Sigmoid colon (tissue), 7 donors: Measurements from ENCODE around the gene PPP2R2B. TPM values are rescaled to one million over a fixed set of nuclear protein-coding genes. Genes with fewer than 3 reads are reported as not detected.

Experiments
- DNase-seq: peaks from one replicate; pipeline ENCODE4 v3.0.0-alpha.2; 2019
- H3K27ac ChIP-seq, 4 donors: fragments of 200-600 bp; sonication (generic); one replicate each; pipeline ENCODE4 v1.5.1; 2016 to 2019; ENCODE audit warnings: mild to moderate bottlenecking in 1 of 4
- H3K27me3 ChIP-seq, 3 donors: fragments of 200-600 bp; sonication (generic); one replicate each; pipeline ENCODE4 v1.5.1; 2019; ENCODE audit warnings: mild to moderate bottlenecking in 1 of 3
- H3K36me3 ChIP-seq, 4 donors: fragments of 200-600 bp; sonication (generic); one replicate each; pipeline ENCODE4 v1.5.1; 2016 to 2019
- H3K4me1 ChIP-seq, 4 donors: fragments of 200-600 bp; sonication (generic); one replicate each; pipeline ENCODE4 v1.5.1; 2017 to 2019
- H3K4me3 ChIP-seq, 4 donors: fragments of 200-600 bp; sonication (generic); one replicate each; pipeline ENCODE4 v1.5.1; 2017 to 2019; ENCODE audit warnings: mild to moderate bottlenecking in 2 of 4, moderate library complexity in 1 of 4
- H3K9me3 ChIP-seq, 4 donors: fragments of 200-600 bp in 3 of 4; sonication (generic) in 3 of 4; one replicate each; pipeline versions ENCODE4 v1.5.1 to v1.6.1; 2013 to 2019
- CTCF ChIP-seq, 4 experiments: fragments of 450-650 bp in 3 of 4; fragments of 200-600 bp in 1 of 4; IDR thresholded peaks; one replicate each; pipeline ENCODE4 v1.5.1; 2016 to 2019; ENCODE audit warnings: antibody characterized with exemption in 4 of 4, mild to moderate bottlenecking in 3 of 4, moderate library complexity in 2 of 4
- EP300 ChIP-seq, 4 donors: sonication (generic); formaldehyde crosslinking; IDR thresholded peaks; one replicate each; pipeline ENCODE4 v1.6.1; 2017; ENCODE audit warnings: antibody characterized with exemption in 4 of 4
- POLR2A ChIP-seq, 2 donors: fragments of 450-650 bp; IDR thresholded peaks; one replicate each; pipeline ENCODE4 v1.6.1; 2016; ENCODE audit warnings: antibody characterized with exemption in 2 of 2, mild to moderate bottlenecking in 2 of 2, moderate library complexity in 2 of 2
- POLR2AphosphoS5 ChIP-seq, 4 donors: sonication (generic); formaldehyde crosslinking; IDR thresholded peaks; one replicate each; pipeline ENCODE4 v1.6.1; 2017; ENCODE audit warnings: antibody characterized with exemption in 4 of 4
- WGBS, 2 donors: extraction: QIAGEN DNeasy Blood & Tissue Kit; methylation state at CpG; one replicate each; pipeline ENCODE4 v1.1.7; 2013; 5-methylcytosine and 5-hydroxymethylcytosine counted together
- intact Hi-C: fragments of 100-400 bp; cut with DNase I; formaldehyde crosslinking; loops from one replicate; pipeline ENCODE4 v1.15.1; 2023
- polyA plus RNA-seq, 3 donors: library from polyadenylated mRNA; stranded (reverse); fragments of 200-250 nt; gene quantifications; one replicate each; pipeline ENCODE4 v1.2.3, GENCODE V29; 2013
- total RNA-seq, 4 donors: library from RNA; depleted of rRNA; stranded (reverse); fragments of >200 nt; gene quantifications; one replicate each; pipeline ENCODE4 v1.1.0, GENCODE V29; 2016
- donor health status: healthy with polysubstance abuse.
- donor health status: Bipolar disorder and iron deficiency.
- donor health status: healthy.

PPP2R2B gene
- total and polyA plus RNA-seq, 7 donors, result 0.60 to 19.6 (median 7.4) TPM; not detected in 1

DNA sequence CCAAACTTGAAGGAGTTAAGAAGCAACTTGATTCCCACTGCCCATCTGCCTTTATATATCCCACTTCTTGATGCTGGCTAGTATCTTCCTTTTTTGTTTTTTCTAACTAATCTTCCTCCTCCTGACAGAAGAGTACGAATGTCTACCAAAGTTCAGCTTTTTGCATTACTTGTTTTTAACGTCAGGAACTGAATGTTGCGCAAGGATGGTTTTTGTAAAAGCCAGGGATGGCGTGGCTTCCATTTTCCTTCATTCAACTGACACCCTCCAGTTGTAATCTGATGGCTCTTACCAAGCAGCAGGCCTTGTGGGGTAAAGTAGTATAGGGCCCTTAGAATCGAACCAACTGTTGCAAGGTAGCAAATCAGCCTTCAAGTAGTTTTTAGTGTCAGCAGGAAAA lies 291.8 kb downstream of the PPP2R2B start:
- WGBS, 2 donors, result 85 to 87% methylated on average over 5 of the region's 5 CpGs
- no peaks in the 10 kb centered on the region for H3K9me3 ChIP-seq
- DNase-seq, result no peak
- H3K27ac ChIP-seq, result no peak overlapping the region
- no peaks in the 10 kb centered on the region for H3K4me1 ChIP-seq
- H3K27me3 ChIP-seq, result no peaks in the 10 kb centered on the region
- H3K4me3 ChIP-seq, result no peak overlapping the region
- intact Hi-C loops, result no loop called here
- no peaks in the 10 kb centered on the region for H3K36me3 ChIP-seq
- no peak for TF ChIP-seq POLR2A (IDR thresholded peaks at IDR 0.05)
- no peak for TF ChIP-seq CTCF (IDR thresholded peaks at IDR 0.05)
- TF ChIP-seq POLR2AphosphoS5 (IDR thresholded peaks at IDR 0.05), result no peak
- no peak for TF ChIP-seq EP300 (IDR thresholded peaks at IDR 0.05)

GRCh38 chr5:146584750-146585149 lies 293.8 kb downstream of the PPP2R2B start:
- TF ChIP-seq POLR2AphosphoS5 (IDR thresholded peaks at IDR 0.05) (no peak), POLR2A (IDR thresholded peaks at IDR 0.05) (no peak), EP300 (IDR thresholded peaks at IDR 0.05) (no peak)
- 81 to 86% methylated on average over 2 of the region's 2 CpGs for WGBS, 2 donors
- Histone ChIP-seq H3K4me3 (no peak overlapping the region), H3K27me3 (no peaks in the 10 kb centered on the region), H3K27ac (no peak overlapping the region), H3K36me3 (no peaks in the 10 kb centered on the region), H3K9me3 (no peaks in the 10 kb centered on the region), H3K4me1 (no peaks in the 10 kb centered on the region)
- intact Hi-C loops, result no loop called here
- no peak for DNase-seq

DNA sequence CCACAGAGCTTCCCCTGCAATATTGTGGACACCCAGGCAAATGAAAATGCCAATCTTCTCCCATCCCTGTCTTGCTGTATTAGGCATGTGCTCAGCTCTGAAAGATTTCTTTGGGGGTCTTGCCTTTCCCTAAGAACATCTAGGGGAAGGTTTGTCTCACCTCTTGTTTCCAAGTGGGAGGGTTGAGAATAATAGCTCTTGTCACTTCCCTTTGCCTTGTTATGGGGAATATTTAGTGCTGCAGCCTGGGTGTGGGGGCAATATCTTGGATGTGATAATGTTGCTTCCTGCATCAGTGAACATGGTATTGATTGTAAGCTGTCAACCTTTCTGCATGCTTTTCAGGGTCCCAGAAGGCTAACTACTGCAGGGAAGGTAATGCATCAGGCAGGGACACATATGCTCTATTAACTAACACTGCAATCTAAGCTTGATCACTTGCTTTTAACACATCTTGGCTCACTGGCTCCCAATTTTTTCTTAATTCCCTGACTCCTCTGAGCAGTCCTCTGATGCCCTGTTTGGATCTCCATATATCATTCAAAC lies 296.4 kb downstream of the PPP2R2B start:
- no peaks in the 10 kb centered on the region for H3K27me3 ChIP-seq
- DNase-seq, result no peak
- TF ChIP-seq EP300 (IDR thresholded peaks at IDR 0.05), result no peak
- no peak for TF ChIP-seq POLR2A (IDR thresholded peaks at IDR 0.05)
- TF ChIP-seq CTCF (IDR thresholded peaks at IDR 0.05), result no peak
- TF ChIP-seq POLR2AphosphoS5 (IDR thresholded peaks at IDR 0.05), result no peak
- H3K4me1 ChIP-seq, result no peaks in the 10 kb centered on the region
- intact Hi-C loops, result no loop called here
- H3K9me3 ChIP-seq, result no peaks in the 10 kb centered on the region
- no peak overlapping the region for H3K27ac ChIP-seq
- no peak overlapping the region for H3K4me3 ChIP-seq
- H3K36me3 ChIP-seq, result no peaks in the 10 kb centered on the region

- Histone ChIP-seq H3K4me3 (no peak overlapping the region), H3K36me3 (no peaks in the 10 kb centered on the region), H3K9me3 (peaks cover 0 to 7% (median 0%) of the 10 kb centered on the region in 4 donors), H3K4me1 (no peaks in the 10 kb centered on the region), H3K27ac (no peak overlapping the region), H3K27me3 (no peaks in the 10 kb centered on the region)
- WGBS, 2 donors, result 15 to 55% methylated on average over 3 of the region's 3 CpGs
- intact Hi-C loops, result no loop called here
- DNase-seq, result no peak
- TF ChIP-seq POLR2A (IDR thresholded peaks at IDR 0.05), result no peak
These were observed 298.3 kb downstream of the PPP2R2B start for GRCh38 chr5:146580237-146580636.

GRCh38 chr5:146574713-146575112 lies 303.8 kb downstream of the PPP2R2B start:
- DNase-seq, result no peak
- H3K9me3 ChIP-seq, result peaks cover 0 to 7% (median 0%) of the 10 kb centered on the region in 4 donors
- no peaks in the 10 kb centered on the region for H3K27me3 ChIP-seq
- H3K27ac ChIP-seq, result no peak overlapping the region
- 64 to 75% methylated on average over 1 of the region's 1 CpG for WGBS, 2 donors
- H3K4me3 ChIP-seq, result no peak overlapping the region
- intact Hi-C loops, result no loop called here
- TF ChIP-seq POLR2AphosphoS5 (IDR thresholded peaks at IDR 0.05), result no peak
- no peak for TF ChIP-seq POLR2A (IDR thresholded peaks at IDR 0.05)
- no peak for TF ChIP-seq EP300 (IDR thresholded peaks at IDR 0.05)
- no peak for TF ChIP-seq CTCF (IDR thresholded peaks at IDR 0.05)
- H3K36me3 ChIP-seq, result no peaks in the 10 kb centered on the region
- no peaks in the 10 kb centered on the region for H3K4me1 ChIP-seq

- H3K36me3 ChIP-seq, result no peaks in the 10 kb centered on the region
- no peak for TF ChIP-seq POLR2AphosphoS5 (IDR thresholded peaks at IDR 0.05)
- H3K4me1 ChIP-seq, result peaks cover 0 to 12% (median 5%) of the 10 kb centered on the region in 4 donors
- no peaks in the 10 kb centered on the region for H3K27me3 ChIP-seq
- 86 to 91% methylated on average over 2 of the region's 2 CpGs for WGBS, 2 donors
- H3K27ac ChIP-seq, result no peak overlapping the region
- H3K9me3 ChIP-seq, result no peaks in the 10 kb centered on the region
- intact Hi-C loops, result no loop called here
- no peak for DNase-seq
- H3K4me3 ChIP-seq, result no peak overlapping the region
These were observed 310.4 kb downstream of the PPP2R2B start for GRCh38 chr5:146568161-146568560.
